ENCODE data around the gene KDM6A. TPM values are rescaled to one million over a fixed set of nuclear protein-coding genes. Genes with fewer than 3 reads are reported as not detected.

Gene KDM6A
- total RNA-seq, 6 donors from 2014 or later = 19.9 to 62.0 (median 26.6) TPM

- ATAC-seq (ENCODE audit: low FRiP score in 2 of 2) = no peak
- DNase-seq = no peak
- no peak overlapping the region for H3K27ac ChIP-seq
- H3K4me3 ChIP-seq = no peak overlapping the region
- no peaks in the 10 kb centered on the region for H3K9me3 ChIP-seq
- H3K4me1 ChIP-seq = peaks cover 0 to 3% (median under 1%) of the 10 kb centered on the region in 4 donors
- no peaks in the 10 kb centered on the region for H3K36me3 ChIP-seq
- TF ChIP-seq POLR2A (IDR thresholded peaks at IDR 0.05) (no peak), CTCF (IDR thresholded peaks at IDR 0.05) (no peak), EP300 (IDR thresholded peaks at IDR 0.05) (no peak), POLR2AphosphoS5 (IDR thresholded peaks at IDR 0.05) (no peak)
- 84 to 93% methylated on average over 3 of the region's 3 CpGs for WGBS, 2 donors
- no peaks in the 10 kb centered on the region for H3K27me3 ChIP-seq
Observed at GRCh38 chrX:44943007-44943406, 70.0 kb downstream of the KDM6A start.

- no peak overlapping the region for H3K27ac ChIP-seq
- no peak for ATAC-seq (ENCODE audit: low FRiP score in 2 of 2)
- 100% methylated on average over 1 of the region's 1 CpG for WGBS, 2 donors
Observed at GRCh38 chrX:44944894-44945293, 71.9 kb downstream of the KDM6A start.

GRCh38 chrX:44945736-44946135, 72.7 kb downstream of the KDM6A start:
- no peak for ATAC-seq (ENCODE audit: low FRiP score in 2 of 2)
- WGBS, 2 donors = 79 to 85% methylated on average over 4 of the region's 4 CpGs
- H3K9me3 ChIP-seq = no peaks in the 10 kb centered on the region

More at GRCh38 chrX:44944894-44945293, 71.9 kb downstream of the KDM6A start:
- Histone ChIP-seq H3K4me3 (no peak overlapping the region), H3K27me3 (no peaks in the 10 kb centered on the region), H3K36me3 (no peaks in the 10 kb centered on the region), H3K9me3 (no peaks in the 10 kb centered on the region), H3K4me1 (peaks cover 0 to 15% (median 2%) of the 10 kb centered on the region in 4 donors)
- no peak for TF ChIP-seq POLR2AphosphoS5 (IDR thresholded peaks at IDR 0.05)
- TF ChIP-seq POLR2A (IDR thresholded peaks at IDR 0.05) = no peak
- TF ChIP-seq EP300 (IDR thresholded peaks at IDR 0.05) = no peak
- TF ChIP-seq CTCF (IDR thresholded peaks at IDR 0.05) = no peak
- DNase-seq = no peak

GRCh38 chrX:44946771-44947170, 73.8 kb downstream of the KDM6A start:
- ATAC-seq (ENCODE audit: low FRiP score in 2 of 2) (no peak), DNase-seq (no peak)
- no peaks in the 10 kb centered on the region for H3K27me3 ChIP-seq
- H3K36me3 ChIP-seq = no peaks in the 10 kb centered on the region
- H3K4me1 ChIP-seq = peaks cover 0 to 33% (median 7%) of the 10 kb centered on the region in 4 donors
- H3K4me3 ChIP-seq = no peak overlapping the region
- H3K9me3 ChIP-seq = no peaks in the 10 kb centered on the region
- WGBS, 2 donors = 84 to 90% methylated on average over 4 of the region's 4 CpGs
- TF ChIP-seq EP300 (IDR thresholded peaks at IDR 0.05) (no peak), POLR2A (IDR thresholded peaks at IDR 0.05) (no peak), POLR2AphosphoS5 (IDR thresholded peaks at IDR 0.05) (no peak), CTCF (IDR thresholded peaks at IDR 0.05) (no peak)
- no peak overlapping the region for H3K27ac ChIP-seq

More at GRCh38 chrX:44945736-44946135, 72.7 kb downstream of the KDM6A start:
- Histone ChIP-seq H3K27me3 (no peaks in the 10 kb centered on the region), H3K27ac (no peak overlapping the region), H3K36me3 (no peaks in the 10 kb centered on the region), H3K4me3 (no peak overlapping the region), H3K4me1 (peaks cover 0 to 23% (median 2%) of the 10 kb centered on the region in 4 donors)
- no peak for DNase-seq
- TF ChIP-seq EP300 (IDR thresholded peaks at IDR 0.05) = no peak
- TF ChIP-seq CTCF (IDR thresholded peaks at IDR 0.05) = peak in 3 of 6 experiments; percentile 8 to 32 (median 19)

GRCh38 chrX:44947995-44948394, 75.0 kb downstream of the KDM6A start:
- TF ChIP-seq POLR2A (IDR thresholded peaks at IDR 0.05) (no peak), CTCF (IDR thresholded peaks at IDR 0.05) (no peak), EP300 (IDR thresholded peaks at IDR 0.05) (no peak), POLR2AphosphoS5 (IDR thresholded peaks at IDR 0.05) (no peak)
- WGBS, 2 donors = 69 to 77% methylated on average over 4 of the region's 4 CpGs
- ATAC-seq (ENCODE audit: low FRiP score in 2 of 2) (no peak), DNase-seq (no peak)
- Histone ChIP-seq H3K4me3 (no peak overlapping the region), H3K27me3 (no peaks in the 10 kb centered on the region), H3K9me3 (no peaks in the 10 kb centered on the region), H3K27ac (no peak overlapping the region), H3K36me3 (no peaks in the 10 kb centered on the region), H3K4me1 (peaks cover 0 to 44% (median 10%) of the 10 kb centered on the region in 4 donors)

Data from upper lobe of left lung (tissue), 6 donors.